GM19099 (cell line): ENCODE measurements around the gene C2CD2.

ENCODE experiments used
- POLR2A ChIP-seq: IDR thresholded peaks from 3 replicates; pipeline ENCODE4 v1.6.1; 2011; ENCODE audit warnings: low read depth; ENCODE audit not compliant: insufficient read length; ENCODE audit errors: extremely low read depth

The C2CD2 gene

DNA sequence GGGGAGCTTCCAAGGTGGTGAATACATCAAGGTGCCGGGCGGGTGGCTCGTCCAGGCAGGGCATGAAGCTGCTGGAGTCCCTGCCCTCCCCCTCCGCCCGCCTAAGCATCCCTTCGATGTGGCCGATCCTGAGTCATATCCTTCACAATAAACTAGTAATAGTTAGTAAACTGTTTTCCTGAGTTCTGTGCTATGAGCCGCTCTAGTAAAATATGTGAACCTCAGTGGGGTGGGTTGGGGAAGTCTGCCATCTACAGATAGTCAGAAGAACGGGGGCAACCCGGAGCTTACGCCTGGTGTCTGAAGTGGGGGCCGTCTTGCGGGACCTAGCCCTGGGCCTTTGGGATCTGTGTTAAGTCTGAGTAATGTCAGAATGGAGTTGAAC, 21.6 kb downstream of the C2CD2 start:
- no peak for TF ChIP-seq POLR2A

DNA sequence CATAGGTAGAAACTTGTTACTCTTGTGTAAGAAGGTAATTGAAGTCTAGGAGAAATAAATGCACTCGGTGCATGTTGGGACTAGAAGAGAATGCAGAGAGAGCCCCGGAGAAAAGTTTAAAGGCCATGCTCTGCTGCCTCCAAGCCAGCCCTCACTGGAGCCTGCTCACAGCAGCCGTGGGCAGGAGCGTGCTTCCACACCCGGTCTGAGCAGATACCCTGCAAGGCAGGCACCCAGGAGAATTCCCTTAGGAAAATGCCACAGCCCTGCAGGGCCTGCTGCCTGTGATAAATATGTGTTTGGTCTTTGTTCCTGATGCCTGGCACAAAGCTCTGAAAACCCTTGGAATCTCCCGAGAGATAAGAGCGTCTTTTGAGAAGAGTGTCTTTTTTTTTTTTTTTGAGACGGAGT, 22.8 kb downstream of the C2CD2 start:
- no peak for TF ChIP-seq POLR2A

DNA sequence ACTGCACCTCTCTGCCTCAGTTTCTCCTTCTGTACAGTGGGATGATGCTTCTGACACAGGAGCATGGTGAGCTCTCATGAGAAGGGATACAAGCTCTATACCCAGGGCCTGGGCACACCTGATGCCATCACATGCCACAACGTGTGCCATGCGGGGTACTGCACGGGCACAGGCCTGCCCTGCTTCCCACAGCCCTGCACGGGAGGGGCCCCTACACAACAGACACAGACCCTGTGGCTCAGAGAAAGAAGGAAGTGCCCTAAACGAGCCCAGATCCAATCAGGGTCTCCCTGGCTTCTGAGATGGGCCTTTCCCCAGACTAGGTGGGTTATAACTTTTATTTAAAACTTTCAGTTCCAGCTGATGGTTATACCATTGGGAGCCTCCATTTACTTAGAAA, 24.6 kb downstream of the C2CD2 start:
- TF ChIP-seq POLR2A = no peak

DNA sequence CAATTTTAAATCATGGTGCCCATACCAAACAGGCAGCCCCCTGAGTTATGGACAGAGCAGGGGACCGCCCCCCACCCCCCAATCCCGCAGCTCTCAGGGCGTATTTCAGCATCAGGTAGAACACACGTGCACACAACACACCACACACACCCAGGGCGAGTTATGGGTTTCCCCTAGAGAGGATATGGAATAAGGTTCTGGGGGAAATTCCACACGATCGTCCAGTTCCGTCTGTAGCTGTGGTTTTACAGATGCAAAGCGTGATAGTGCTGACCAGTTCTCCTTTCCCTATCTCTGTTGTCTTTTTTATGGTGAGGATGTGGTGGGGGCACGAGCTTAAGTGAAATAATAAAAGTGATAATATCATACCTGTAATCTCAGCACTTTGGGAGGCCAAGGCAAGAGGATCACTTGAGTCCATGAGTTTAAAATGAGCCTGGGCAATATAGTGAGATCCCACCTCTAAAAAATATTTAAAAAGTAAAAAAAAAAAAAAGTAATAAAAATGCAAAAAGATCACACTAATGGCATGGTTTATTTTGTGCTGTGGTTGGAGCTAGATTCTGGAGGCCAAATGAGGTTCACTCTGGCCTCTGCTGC, 25.1 kb downstream of the C2CD2 start:
- no peak for TF ChIP-seq POLR2A

DNA sequence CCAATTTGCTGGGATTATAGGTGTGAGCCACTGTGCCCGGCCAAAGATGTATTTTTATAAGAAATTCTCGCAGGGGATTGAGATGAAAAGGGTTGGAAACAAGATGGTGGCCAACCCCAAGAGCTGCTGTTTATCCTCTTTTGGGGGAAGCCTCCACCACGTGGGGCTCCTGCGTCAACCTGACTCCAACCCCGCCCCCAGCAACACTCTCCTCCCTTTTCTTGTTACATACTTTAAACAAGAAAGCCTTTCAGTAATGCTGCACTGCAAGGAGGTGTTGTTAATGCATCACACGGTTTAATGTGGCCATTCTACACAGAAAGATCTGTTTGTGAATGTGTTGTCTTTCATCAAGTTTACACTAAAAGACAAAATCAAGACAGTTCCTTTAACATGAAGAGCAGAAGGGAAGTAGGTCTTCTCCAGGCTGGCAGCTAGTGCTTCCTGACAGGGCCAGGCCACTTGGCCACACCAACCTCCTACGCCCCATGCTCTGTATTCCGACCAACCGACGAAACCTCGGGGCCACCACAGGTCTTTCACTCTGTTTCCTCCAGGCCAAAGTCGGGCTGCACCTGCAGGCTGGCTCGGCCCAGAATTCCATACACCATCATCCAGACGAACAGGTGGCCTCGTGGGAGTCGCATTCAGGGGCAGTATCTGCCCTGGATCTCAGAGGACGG, 25.9 kb downstream of the C2CD2 start:
- no peak for TF ChIP-seq POLR2A

DNA sequence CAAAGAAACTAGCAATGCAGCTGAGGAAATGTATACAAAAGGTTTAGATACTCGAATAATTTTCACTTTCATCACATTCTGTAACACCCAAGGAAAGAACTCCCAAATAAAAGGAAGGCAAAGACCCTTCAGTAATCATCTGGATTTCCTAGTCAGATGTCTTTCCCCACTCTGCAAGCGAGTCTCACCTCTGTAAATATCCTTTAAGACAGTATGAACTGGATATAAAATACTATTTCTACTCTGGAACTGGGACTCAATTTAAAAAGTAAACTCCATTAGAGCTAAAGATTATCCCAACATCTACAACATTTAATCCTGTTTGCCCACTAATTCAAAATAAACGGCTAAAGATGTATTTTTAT, 27.0 kb downstream of the C2CD2 start:
- TF ChIP-seq POLR2A = no peak

DNA sequence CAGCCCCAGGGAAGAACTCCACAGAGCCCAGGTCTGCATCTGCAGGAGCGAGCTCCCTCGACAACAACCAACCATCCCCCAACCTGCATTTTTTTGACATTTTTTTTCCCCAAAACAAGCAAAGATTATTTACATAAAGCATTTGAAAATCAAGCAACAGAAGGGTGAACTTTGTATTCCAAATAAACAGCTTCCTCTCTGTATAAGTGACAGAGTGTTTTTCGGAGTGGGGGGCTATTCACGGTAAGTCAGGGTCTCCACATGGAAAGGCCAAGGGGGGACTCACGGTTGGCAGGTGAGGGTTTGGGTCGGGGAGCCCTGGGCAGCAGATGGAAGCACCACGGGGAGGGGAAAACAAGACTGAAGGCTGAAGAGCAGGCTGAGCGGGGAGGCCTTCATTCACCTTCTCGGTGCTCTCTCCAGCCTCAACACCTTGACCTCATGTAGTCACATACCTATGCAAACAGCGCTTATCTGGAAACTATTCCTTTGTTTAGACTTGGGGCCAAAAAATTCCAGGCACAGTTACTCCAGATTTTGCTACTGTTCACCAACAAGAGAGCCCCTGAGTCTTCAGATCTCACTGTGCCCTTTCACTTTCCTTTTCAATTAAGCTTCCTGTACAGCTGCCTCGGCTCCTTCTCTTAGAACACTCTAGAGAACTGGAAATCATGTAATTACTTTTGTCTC, 27.6 kb downstream of the C2CD2 start:
- peak; percentile 47 for TF ChIP-seq POLR2A

DNA sequence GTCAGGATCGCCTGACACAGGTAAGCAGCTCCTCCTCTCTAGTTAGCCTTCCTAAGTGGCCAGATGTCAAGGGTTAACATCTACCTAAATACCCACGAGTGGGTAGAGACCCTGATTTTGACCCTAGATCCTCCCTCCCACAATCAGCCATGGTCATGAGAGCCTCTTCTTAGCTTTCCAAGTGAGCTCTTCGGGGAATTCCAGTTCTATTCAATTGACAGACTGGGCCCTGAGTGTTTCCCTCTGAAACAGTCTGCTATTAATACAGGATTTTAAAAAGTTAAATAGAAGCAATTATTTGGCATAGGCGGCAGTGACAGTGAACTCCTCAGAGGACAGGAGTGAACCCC, 28.1 kb downstream of the C2CD2 start:
- no peak for TF ChIP-seq POLR2A

DNA sequence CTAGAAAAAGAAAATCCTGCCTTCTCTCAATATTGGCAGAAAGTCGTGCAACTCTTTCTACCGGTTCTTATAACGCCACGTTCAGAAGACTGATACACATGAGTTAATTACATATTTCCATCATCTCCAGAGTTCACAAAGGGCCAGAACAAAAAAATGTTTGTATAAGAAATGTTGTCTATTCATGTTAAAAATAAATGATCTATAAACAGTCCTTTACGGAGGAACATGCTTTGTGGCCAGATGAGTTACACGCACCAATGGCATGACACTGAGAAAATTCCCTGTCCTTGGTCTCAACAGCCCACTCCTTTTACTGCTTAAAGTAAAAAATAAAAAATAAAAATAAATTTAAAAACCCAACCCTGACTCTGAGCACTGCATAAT, 29.5 kb downstream of the C2CD2 start:
- no peak for TF ChIP-seq POLR2A

DNA sequence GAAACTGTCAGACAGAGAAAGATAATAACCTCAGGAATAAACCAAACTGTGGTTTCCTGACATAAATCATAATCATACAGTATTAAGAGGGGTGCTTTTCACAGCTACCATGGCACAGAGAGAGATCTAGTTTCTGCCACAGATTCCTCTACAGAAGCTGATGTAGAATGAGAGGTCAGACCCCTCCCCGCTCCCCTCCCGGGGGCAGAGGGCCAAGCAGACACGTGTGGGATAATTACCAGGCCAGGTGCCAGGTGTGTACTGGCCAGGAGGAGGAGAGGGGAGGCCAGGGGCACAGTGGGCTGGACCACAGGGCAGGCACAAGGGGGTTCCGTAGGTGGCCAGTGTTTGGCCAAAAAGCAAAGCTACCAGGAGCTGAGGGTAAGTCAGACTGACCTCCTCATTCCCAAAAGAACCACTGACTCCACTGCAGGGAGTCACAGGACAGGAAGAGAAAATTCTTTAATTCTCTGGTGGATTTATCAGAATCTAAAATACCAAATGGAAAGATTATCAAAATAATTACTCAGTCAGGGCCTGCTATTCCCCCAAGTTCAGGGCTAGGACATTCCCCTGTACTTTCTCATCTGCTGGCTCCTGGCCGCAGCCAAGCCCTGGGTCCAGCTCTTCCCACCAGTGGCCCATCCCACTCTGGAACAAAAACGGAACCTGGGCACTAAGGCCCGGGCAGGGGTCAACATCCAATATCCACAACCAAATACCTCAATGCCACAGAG, 30.0 kb downstream of the C2CD2 start:
- no peak for TF ChIP-seq POLR2A

DNA sequence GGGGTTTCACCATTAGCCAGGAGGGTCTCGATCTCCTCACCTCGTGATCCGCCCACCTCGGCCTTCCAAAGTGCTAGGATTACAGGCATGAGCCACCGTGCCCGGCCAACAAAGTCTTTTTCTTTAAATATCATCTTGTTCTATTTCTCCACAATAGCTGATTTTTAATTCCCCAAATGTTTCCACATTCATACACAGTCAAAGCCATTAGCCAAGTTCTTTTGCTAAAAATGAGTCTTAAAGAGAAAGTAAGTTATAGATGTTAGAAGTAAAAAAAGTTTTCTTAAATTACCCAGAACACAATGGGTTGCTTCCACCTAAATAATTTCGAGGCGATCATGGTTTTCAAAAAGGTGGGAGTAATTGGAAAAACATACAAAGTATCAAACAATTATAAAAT, 30.6 kb downstream of the C2CD2 start:
- TF ChIP-seq POLR2A = no peak

DNA sequence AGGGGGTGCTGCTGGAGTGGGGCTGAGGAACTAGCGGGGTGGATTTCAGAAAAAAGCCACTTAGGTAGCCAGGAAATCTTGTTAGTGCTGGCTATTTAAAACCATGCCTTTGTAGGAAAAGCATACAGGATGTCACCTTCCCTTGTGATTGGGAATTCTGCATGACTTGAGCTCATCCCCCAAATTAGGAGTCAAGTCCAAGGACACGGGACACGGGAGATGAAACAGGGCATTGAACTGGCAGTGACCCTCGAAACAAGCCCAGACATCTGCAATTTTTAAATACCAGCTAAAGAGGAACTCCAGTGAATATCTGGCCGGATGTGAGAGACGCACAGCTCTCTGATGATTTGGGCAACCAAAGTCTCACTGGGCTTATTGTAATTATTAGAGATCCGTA, 32.8 kb downstream of the C2CD2 start:
- TF ChIP-seq POLR2A = no peak

DNA sequence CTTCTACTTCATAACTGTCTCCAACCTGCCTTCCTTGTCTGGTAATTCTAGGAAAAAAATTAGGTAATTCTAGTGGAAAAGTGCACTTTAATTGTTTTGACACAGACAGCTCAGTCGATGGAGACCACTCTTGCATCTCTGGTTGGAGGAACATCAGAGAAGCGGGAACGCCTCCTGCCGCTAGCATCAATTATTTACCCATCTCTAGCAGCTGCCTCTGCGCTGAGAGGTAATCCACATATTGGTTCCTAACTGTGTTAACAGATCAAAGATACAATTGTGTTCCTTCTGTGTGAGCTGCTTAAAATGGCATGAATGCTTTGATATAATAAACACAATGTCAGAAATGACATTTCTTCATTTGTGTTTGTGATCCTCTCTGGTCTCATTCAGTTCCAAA, 33.3 kb downstream of the C2CD2 start:
- no peak for TF ChIP-seq POLR2A

DNA sequence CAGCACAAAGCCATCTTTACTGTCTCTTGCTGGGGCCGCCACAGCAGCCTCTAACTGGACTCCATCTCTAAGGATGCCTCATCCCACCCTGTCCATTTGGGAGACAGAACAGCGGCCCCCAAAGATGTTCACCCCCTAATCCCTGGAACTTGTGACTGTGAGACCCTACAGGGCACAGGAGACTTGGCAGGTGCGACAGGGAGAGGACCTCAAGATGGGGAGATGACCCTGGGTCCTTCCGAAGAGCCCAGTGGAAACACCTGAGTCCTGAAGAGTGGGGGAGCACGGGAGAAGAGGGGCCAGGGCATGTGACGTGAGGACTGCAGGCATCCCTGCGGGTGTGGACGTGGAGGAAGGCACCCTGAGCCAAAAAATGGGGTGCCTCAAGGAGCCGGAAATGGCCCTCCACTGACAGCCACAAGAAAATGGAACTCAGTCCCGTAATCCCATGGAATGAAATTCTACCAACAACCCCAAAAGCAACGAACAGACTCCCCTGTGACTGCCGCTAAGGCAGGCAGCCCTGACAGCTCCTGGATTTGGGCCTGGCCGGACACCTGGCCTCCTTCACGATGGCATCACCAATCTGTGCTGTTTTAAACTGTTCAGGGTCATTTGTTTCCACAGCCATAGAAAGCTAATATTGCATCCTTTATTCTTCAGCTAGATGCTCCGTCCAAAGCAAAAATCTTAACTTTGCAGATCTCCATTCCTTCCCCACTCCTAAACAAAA, 34.0 kb downstream of the C2CD2 start:
- no peak for TF ChIP-seq POLR2A

DNA sequence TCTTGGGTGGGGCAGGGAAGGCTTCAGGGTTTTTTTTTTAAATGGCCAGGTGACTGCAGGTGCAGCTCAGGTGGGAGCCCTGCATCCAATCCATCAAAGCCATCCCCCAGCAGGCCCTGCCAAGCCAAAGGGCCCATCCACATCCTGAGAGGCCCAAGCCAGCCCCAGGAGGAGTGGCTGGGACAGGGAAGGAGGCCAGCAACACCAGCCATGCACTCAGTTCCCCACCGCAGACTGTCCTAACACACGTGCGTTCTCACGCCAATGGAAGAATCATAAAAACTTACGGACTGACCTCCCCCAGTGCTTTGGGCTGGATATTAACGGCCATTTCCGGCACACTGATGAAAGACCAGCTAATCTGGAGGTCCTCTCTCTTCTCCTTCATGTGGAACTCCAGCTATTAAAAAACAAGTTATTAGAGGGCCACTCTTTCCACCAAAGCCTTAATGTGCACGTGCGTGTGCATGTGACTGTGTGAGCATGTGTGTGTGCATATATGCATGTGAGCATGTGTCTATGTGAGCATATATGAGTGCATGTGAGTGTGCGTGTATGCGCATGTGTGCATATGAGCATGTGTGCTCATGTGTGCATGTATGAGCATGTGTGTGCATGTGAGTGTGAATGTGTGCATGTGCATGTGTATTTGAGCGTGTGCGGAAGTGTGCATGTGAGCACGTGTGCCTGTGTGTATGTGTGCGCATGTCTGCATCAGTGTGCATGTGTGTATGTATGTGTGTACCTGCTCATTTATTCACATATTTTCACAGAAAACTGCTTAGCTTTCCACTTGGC, 35.1 kb downstream of the C2CD2 start:
- TF ChIP-seq POLR2A = no peak

DNA sequence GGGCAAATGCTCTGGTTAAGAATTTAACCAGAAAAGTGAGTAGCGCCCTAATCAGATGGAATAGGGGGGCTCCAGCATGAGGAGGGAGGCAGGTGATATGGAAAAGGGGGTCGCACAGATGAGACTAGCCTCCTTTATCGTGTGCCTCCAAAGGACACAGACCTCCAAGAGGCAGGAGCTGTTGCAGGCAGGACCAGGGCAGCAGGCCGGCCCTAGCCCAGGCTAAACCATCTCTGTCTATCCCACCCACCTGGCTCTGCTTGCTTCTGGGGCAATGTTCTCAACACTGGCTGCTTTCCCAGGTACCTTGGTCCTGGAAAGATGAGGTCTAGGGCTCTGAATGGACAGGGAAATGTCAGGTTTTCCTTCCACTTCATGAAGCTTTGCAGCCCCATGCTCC, 36.3 kb downstream of the C2CD2 start:
- no peak for TF ChIP-seq POLR2A
